Right atrium auricular region (tissue), 2 donors: ENCODE results near the gene PDLIM3. TPM values are rescaled to one million over a fixed set of nuclear protein-coding genes. Genes with fewer than 3 reads are reported as not detected.

Experiments used
- DNase-seq: peaks from one replicate; pipeline ENCODE4 v3.0.0-alpha.2; 2019; ENCODE audit warnings: low spot score
- H3K27ac ChIP-seq, 2 donors: fragments of 200-600 bp; sonication (generic); 1 replicate in 1 of 2; 2 replicates in 1 of 2; pipeline ENCODE4 v1.5.1; 2016 to 2019
- H3K27me3 ChIP-seq, 2 donors: fragments of 200-600 bp; sonication (generic); one replicate each; pipeline versions ENCODE4 v1.5.1 to v1.6.0; 2017 to 2019
- H3K36me3 ChIP-seq: fragments of 200-600 bp; sonication (generic); one replicate; pipeline ENCODE4 v1.5.1; 2016
- H3K4me1 ChIP-seq, 2 donors: fragments of 200-600 bp; sonication (generic); one replicate each; pipeline versions ENCODE4 v1.5.1 to v1.6.0; 2017 to 2019
- H3K4me3 ChIP-seq, 2 donors: fragments of 200-600 bp; sonication (generic); 1 replicate in 1 of 2; 2 replicates in 1 of 2; pipeline ENCODE4 v1.5.1; 2017 to 2019; ENCODE audit warnings: mild to moderate bottlenecking in 1 of 2, moderate library complexity in 1 of 2
- H3K9me3 ChIP-seq, 2 donors: fragments of 200-600 bp; sonication (generic); one replicate each; pipeline ENCODE4 v1.5.1; 2019
- CTCF ChIP-seq, 2 donors: fragments of 200-600 bp; sonication (generic); IDR thresholded peaks; one replicate each; pipeline ENCODE4 v1.5.1; 2019; ENCODE audit warnings: antibody characterized with exemption in 2 of 2
- total RNA-seq, 2 donors: library from RNA; depleted of rRNA; stranded (reverse); fragments of >200 nt; gene quantifications; one replicate each; pipeline ENCODE4 v1.1.0, GENCODE V29; 2016

The PDLIM3 gene
- total RNA-seq, 2 donors from 2014 or later: 476 to 783 TPM

- H3K4me1 ChIP-seq: peaks cover 0 to 34% of the 10 kb centered on the region in 2 donors
- no peak for DNase-seq
- H3K27me3 ChIP-seq: no peaks in the 10 kb centered on the region
- H3K27ac ChIP-seq: peak overlapping the region; percentile 24 to 99
- peaks cover 15% of the 10 kb centered on the region for H3K36me3 ChIP-seq
- H3K9me3 ChIP-seq: peaks cover 0 to 8% of the 10 kb centered on the region in 2 donors
- no peak for TF ChIP-seq CTCF (IDR thresholded peaks at IDR 0.05)
- H3K4me3 ChIP-seq: no peak overlapping the region
These were observed 5.9 kb downstream of the PDLIM3 start for GRCh38 chr4:185529413-185529812.

GRCh38 chr4:185524888-185525863 lies 10.1 kb downstream of the PDLIM3 start:
- H3K27ac ChIP-seq: peak overlapping the region; percentile 51 to 58
- peaks cover 0 to 8% of the 10 kb centered on the region in 2 donors for H3K9me3 ChIP-seq
- H3K4me3 ChIP-seq: no peak overlapping the region
- peaks cover 0 to 28% of the 10 kb centered on the region in 2 donors for H3K4me1 ChIP-seq
- TF ChIP-seq CTCF (IDR thresholded peaks at IDR 0.05): no peak
- H3K27me3 ChIP-seq: no peaks in the 10 kb centered on the region
- no peak for DNase-seq
- peaks cover 28% of the 10 kb centered on the region for H3K36me3 ChIP-seq

GRCh38 chr4:185523862-185524261 lies 11.4 kb downstream of the PDLIM3 start:
- Histone ChIP-seq H3K36me3 (peaks cover 33% of the 10 kb centered on the region), H3K4me3 (no peak overlapping the region), H3K9me3 (peaks cover 0 to 8% of the 10 kb centered on the region in 2 donors), H3K27ac (peak overlapping the region; percentile 51 to 58), H3K4me1 (peaks cover 0 to 27% of the 10 kb centered on the region in 2 donors), H3K27me3 (no peaks in the 10 kb centered on the region)
- TF ChIP-seq CTCF (IDR thresholded peaks at IDR 0.05): no peak
- DNase-seq: no peak

GRCh38 chr4:185522451-185522850 lies 12.9 kb downstream of the PDLIM3 start:
- Histone ChIP-seq H3K9me3 (peaks cover 0 to 8% of the 10 kb centered on the region in 2 donors), H3K27me3 (no peaks in the 10 kb centered on the region), H3K4me3 (no peak overlapping the region), H3K27ac (no peak overlapping the region), H3K4me1 (peaks cover 0 to 22% of the 10 kb centered on the region in 2 donors), H3K36me3 (peaks cover 40% of the 10 kb centered on the region)
- DNase-seq: no peak
- TF ChIP-seq CTCF (IDR thresholded peaks at IDR 0.05): no peak

- TF ChIP-seq CTCF (IDR thresholded peaks at IDR 0.05): no peak
- DNase-seq: no peak
- Histone ChIP-seq H3K4me3 (no peak overlapping the region), H3K9me3 (no peaks in the 10 kb centered on the region), H3K4me1 (peaks cover 0 to 18% of the 10 kb centered on the region in 2 donors), H3K27ac (peak overlapping the region; percentile 46 to 72), H3K36me3 (peaks cover 62% of the 10 kb centered on the region), H3K27me3 (no peaks in the 10 kb centered on the region)
These were observed 15.2 kb downstream of the PDLIM3 start for GRCh38 chr4:185520119-185520518.
